CD4-positive, CD25-positive, alpha-beta regulatory T cell (primary cell): Measurements from ENCODE around the gene SDHAF2. TPM values are rescaled to one million over a fixed set of nuclear protein-coding genes. Genes with fewer than 3 reads are reported as not detected.
"Not testable (repeated sequence)": the region's sequence is repeated elsewhere in the genome, so short reads cannot be mapped to it uniquely, and the experiment has no call there.

Source experiments
- ATAC-seq, 2 donors: fragments of 150-1000 bp; cut with Tn5 transposase; one replicate each; pipeline ENCODE4 v1.10.0; 2021; ENCODE audit warnings: low read depth in 2 of 2, moderate number of reproducible peaks in 2 of 2, moderate library complexity in 1 of 2
- DNase-seq, 3 donors: peaks; one replicate each; pipeline versions ENCODE4 v3.0.0 to v3.0.0-alpha.2; 2012 to 2022; ENCODE audit warnings: mixed read lengths in 1 of 3
- H3K27ac ChIP-seq: one replicate; pipeline ENCODE4 v1.7.0; 2013; ENCODE audit warnings: mild to moderate bottlenecking, low read length; ENCODE audit not compliant: insufficient read depth, poor library complexity, severe bottlenecking
- H3K27me3 ChIP-seq: one replicate; pipeline ENCODE4 v1.7.0; 2013; ENCODE audit warnings: low read length; ENCODE audit not compliant: control insufficient read depth, insufficient read depth
- H3K36me3 ChIP-seq: one replicate; pipeline ENCODE4 v1.7.0; 2013; ENCODE audit warnings: mild to moderate bottlenecking, low read length, moderate library complexity; ENCODE audit not compliant: control insufficient read depth, insufficient read depth
- H3K4me1 ChIP-seq: 2 replicates; pipeline ENCODE4 v1.7.0; 2013; ENCODE audit warnings: mild to moderate bottlenecking, low read length; ENCODE audit not compliant: insufficient read depth, control insufficient read depth, poor library complexity, severe bottlenecking
- H3K4me3 ChIP-seq: one replicate; pipeline ENCODE4 v1.7.0; 2013; ENCODE audit warnings: low read depth, mild to moderate bottlenecking, low read length, moderate library complexity
- H3K9me3 ChIP-seq, 2 experiments: 1 replicate in 1 of 2; 2 replicates in 1 of 2; pipeline ENCODE4 v1.7.0; 2013; ENCODE audit warnings: low read length in 2 of 2, mild to moderate bottlenecking in 1 of 2, moderate library complexity in 1 of 2; ENCODE audit not compliant: control insufficient read depth in 2 of 2
- H3K27ac Mint-ChIP-seq, 3 donors: one replicate each; pipeline ENCODE4 v1.8.0; 2020 to 2022; ENCODE audit warnings: mild to moderate bottlenecking in 3 of 3, mixed read lengths in 3 of 3, moderate library complexity in 2 of 3
- H3K27me3 Mint-ChIP-seq: one replicate; pipeline ENCODE4 v1.8.0; 2022; ENCODE audit warnings: mild to moderate bottlenecking, mixed read lengths
- H3K36me3 Mint-ChIP-seq: one replicate; pipeline ENCODE4 v1.8.0; 2020; ENCODE audit warnings: mixed read lengths
- H3K4me1 Mint-ChIP-seq, 4 donors: one replicate each; pipeline ENCODE4 v1.8.0; 2020 to 2022; ENCODE audit warnings: mixed read lengths in 4 of 4, mild to moderate bottlenecking in 1 of 4
- H3K4me3 Mint-ChIP-seq, 4 donors: one replicate each; pipeline ENCODE4 v1.8.0; 2020 to 2022; ENCODE audit warnings: mild to moderate bottlenecking in 4 of 4, mixed read lengths in 4 of 4, moderate library complexity in 3 of 4
- H3K9me3 Mint-ChIP-seq, 7 donors: one replicate each; pipeline ENCODE4 v1.8.0; 2020 to 2022; ENCODE audit warnings: mixed read lengths in 7 of 7, mild to moderate bottlenecking in 3 of 7, moderate library complexity in 2 of 7
- polyA plus RNA-seq, 4 donors: library from polyadenylated mRNA; unstranded; fragments of 300-500 nt; fragmentation: Illumina TruSeq; gene quantifications; one replicate each; pipeline ENCODE4 v1.2.3, GENCODE V29; 2021
- total RNA-seq: library from RNA; stranded (reverse); gene quantifications from one replicate; pipeline ENCODE4 v1.2.3, GENCODE V29; 2022

SDHAF2 gene
- total and polyA plus RNA-seq, 5 donors from 2014 or later, result 36.7 to 127 (median 99.9) TPM

- H3K27me3 ChIP-seq, ATAC-seq, H3K27me3 Mint-ChIP-seq, H3K9me3 ChIP-seq, DNase-seq, H3K9me3 Mint-ChIP-seq: not testable (repeated sequence)
- H3K4me3 ChIP-seq, result peak overlapping the region; percentile 99
- peaks cover 25 to 78% (median 55%) of the 10 kb centered on the region in 4 donors for H3K4me1 Mint-ChIP-seq
- peak overlapping the region; percentile 98 to 100 (median 100) for H3K27ac Mint-ChIP-seq
- peaks cover 29% of the 10 kb centered on the region for H3K36me3 ChIP-seq
- peak overlapping the region; percentile 95 to 99 (median 98) for H3K4me3 Mint-ChIP-seq
- peaks cover 45% of the 10 kb centered on the region for H3K4me1 ChIP-seq
- H3K36me3 Mint-ChIP-seq, result peaks cover 29% of the 10 kb centered on the region
- peak overlapping the region; percentile 99 for H3K27ac ChIP-seq
Observed at GRCh38 chr11:61430839-61431238, 915 bp downstream of the SDHAF2 start.

GRCh38 chr11:61437496-61437895, 7.6 kb downstream of the SDHAF2 start:
- no peak overlapping the region for H3K4me3 ChIP-seq
- no peak for DNase-seq
- no peaks in the 10 kb centered on the region for H3K9me3 Mint-ChIP-seq
- H3K36me3 ChIP-seq, result peaks cover 51% of the 10 kb centered on the region
- H3K4me1 Mint-ChIP-seq, result peaks cover 15 to 52% (median 28%) of the 10 kb centered on the region in 4 donors
- H3K4me3 Mint-ChIP-seq, result peak overlapping the region in 1 of 4 donors; percentile 8
- ATAC-seq, result no peak
- H3K9me3 ChIP-seq, result no peaks in the 10 kb centered on the region
- no peaks in the 10 kb centered on the region for H3K27me3 ChIP-seq
- H3K27ac Mint-ChIP-seq, result no peak overlapping the region
- H3K27ac ChIP-seq, result no peak overlapping the region
- peaks cover 16% of the 10 kb centered on the region for H3K4me1 ChIP-seq
- H3K36me3 Mint-ChIP-seq, result peaks cover 53% of the 10 kb centered on the region
- H3K27me3 Mint-ChIP-seq, result no peaks in the 10 kb centered on the region

DNA sequence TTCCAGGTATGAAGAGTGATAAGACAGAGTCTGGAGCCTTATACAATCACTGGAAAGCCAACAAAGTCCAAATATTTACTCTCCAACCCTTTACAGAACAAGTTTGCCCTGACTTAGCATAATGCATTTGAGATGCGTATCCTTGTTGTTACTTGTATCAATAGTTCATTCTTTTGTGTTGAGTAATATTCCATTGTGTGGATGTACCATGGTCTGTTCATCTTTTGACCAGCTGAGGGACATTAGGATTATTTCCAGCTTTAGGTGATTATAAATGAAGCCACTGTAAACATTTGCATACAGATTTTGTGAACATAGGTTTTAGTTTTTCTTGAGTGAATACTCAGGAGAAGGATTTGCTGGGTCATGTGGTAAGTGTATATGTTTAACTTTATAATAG, 9.7 kb downstream of the SDHAF2 start:
- H3K36me3 ChIP-seq, result peaks cover 61% of the 10 kb centered on the region
- no peak overlapping the region for H3K27ac ChIP-seq
- peaks cover 19 to 40% (median 25%) of the 10 kb centered on the region in 4 donors for H3K4me1 Mint-ChIP-seq
- no peaks in the 10 kb centered on the region for H3K27me3 Mint-ChIP-seq
- peaks cover 11% of the 10 kb centered on the region for H3K4me1 ChIP-seq
- no peak overlapping the region for H3K4me3 ChIP-seq
- no peaks in the 10 kb centered on the region for H3K27me3 ChIP-seq
- no peaks in the 10 kb centered on the region for H3K9me3 ChIP-seq
- no peak overlapping the region for H3K4me3 Mint-ChIP-seq
- H3K9me3 Mint-ChIP-seq, result no peaks in the 10 kb centered on the region
- DNase-seq (no peak), ATAC-seq (no peak)
- no peak overlapping the region for H3K27ac Mint-ChIP-seq
- peaks cover 54% of the 10 kb centered on the region for H3K36me3 Mint-ChIP-seq

DNA sequence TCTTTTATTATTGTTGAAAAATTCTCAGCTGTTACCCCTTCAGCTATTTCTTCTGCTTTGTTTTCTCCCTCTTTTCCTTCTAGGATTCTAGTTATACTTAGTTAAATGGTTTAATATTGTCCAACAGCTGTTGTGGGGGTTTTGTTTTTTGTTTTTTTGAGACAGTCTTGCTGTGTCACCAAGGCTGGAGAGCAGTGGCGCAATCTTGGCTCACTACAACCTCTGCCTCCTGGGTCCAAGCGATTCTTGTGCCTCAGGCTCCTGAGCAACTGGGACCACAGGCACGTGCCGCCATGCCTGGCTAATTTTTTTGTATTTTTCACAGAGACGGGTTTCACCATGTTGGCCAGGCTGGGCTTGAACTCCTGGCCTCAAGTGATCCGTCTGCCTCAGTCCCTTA, 12.7 kb downstream of the SDHAF2 start:
- Mint-ChIP-seq H3K36me3 (peaks cover 54% of the 10 kb centered on the region), H3K27me3 (no peaks in the 10 kb centered on the region), H3K4me1 (peaks cover 6 to 24% (median 15%) of the 10 kb centered on the region in 4 donors), H3K27ac (peak overlapping the region in 1 of 3 donors; percentile 46), H3K4me3 (no peak overlapping the region), H3K9me3 (no peaks in the 10 kb centered on the region)
- no peaks in the 10 kb centered on the region for H3K4me1 ChIP-seq
- no peaks in the 10 kb centered on the region for H3K9me3 ChIP-seq
- ATAC-seq (no peak), DNase-seq (no peak)
- no peaks in the 10 kb centered on the region for H3K27me3 ChIP-seq
- H3K4me3 ChIP-seq, result no peak overlapping the region
- peaks cover 82% of the 10 kb centered on the region for H3K36me3 ChIP-seq
- no peak overlapping the region for H3K27ac ChIP-seq

DNA sequence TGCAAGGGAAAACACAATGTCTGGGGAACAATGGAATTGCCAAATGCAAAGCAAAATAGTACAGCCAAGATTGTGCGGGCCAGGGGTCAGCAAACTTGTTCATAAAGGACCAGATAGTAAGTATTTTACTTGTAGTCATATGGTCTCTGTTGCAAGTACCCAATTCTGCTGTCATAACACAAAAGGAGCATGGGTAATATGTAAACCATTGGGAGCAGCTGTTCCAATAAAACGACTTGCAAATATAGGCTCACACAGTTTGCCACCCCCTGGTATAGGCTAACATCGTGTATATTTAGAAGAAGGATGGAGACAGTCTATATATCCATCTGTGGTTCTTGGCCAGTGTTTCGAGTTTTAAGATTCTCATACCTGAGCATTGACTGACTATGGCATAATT, 15.6 kb downstream of the SDHAF2 start:
- H3K9me3 Mint-ChIP-seq, result no peaks in the 10 kb centered on the region
- peaks cover 11 to 19% (median 15%) of the 10 kb centered on the region in 4 donors for H3K4me1 Mint-ChIP-seq
- H3K27me3 Mint-ChIP-seq, result no peaks in the 10 kb centered on the region
- H3K27ac Mint-ChIP-seq, result peak overlapping the region in 2 of 3 donors; percentile 32 to 36
- Histone ChIP-seq H3K9me3 (no peaks in the 10 kb centered on the region), H3K27me3 (no peaks in the 10 kb centered on the region), H3K4me1 (no peaks in the 10 kb centered on the region), H3K36me3 (peaks cover 73% of the 10 kb centered on the region), H3K4me3 (no peak overlapping the region), H3K27ac (no peak overlapping the region)
- no peak for ATAC-seq
- H3K36me3 Mint-ChIP-seq, result peaks cover 51% of the 10 kb centered on the region
- DNase-seq, result no peak
- H3K4me3 Mint-ChIP-seq, result no peak overlapping the region

DNA sequence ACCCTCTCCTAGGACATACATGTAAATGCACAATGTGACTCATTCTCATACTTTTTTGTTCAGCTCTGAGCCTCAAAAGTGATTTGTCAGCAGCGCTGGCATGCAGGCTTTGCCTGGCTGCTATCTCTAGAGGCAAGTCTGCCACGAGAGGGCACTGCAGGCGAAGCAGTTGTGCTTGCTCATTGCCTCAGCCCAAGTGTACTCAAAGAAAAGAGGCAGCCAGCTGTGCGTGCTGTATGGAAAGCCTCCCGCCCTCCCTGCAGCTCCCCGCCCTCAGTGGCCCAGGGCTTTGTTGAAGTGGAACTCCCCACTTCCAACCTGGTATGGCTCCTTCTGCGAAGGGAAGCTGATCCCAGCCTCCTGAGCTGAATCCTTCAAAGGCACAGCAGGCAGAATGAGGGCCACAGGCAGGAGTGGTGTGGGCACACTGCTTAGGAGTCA, 16.3 kb downstream of the SDHAF2 start:
- Histone ChIP-seq H3K4me3 (no peak overlapping the region), H3K9me3 (no peaks in the 10 kb centered on the region), H3K27me3 (no peaks in the 10 kb centered on the region), H3K27ac (no peak overlapping the region), H3K36me3 (peaks cover 71% of the 10 kb centered on the region), H3K4me1 (no peaks in the 10 kb centered on the region)
- Mint-ChIP-seq H3K27me3 (no peaks in the 10 kb centered on the region), H3K36me3 (peaks cover 52% of the 10 kb centered on the region), H3K4me1 (peaks cover 11 to 19% (median 15%) of the 10 kb centered on the region in 4 donors), H3K27ac (peak overlapping the region in 1 of 3 donors; percentile 36), H3K9me3 (no peaks in the 10 kb centered on the region), H3K4me3 (no peak overlapping the region)
- DNase-seq (peak; percentile 35 to 84 (median 52)), ATAC-seq (peak; percentile 89 to 94)

- Mint-ChIP-seq H3K27me3 (no peaks in the 10 kb centered on the region), H3K27ac (peak overlapping the region in 1 of 3 donors; percentile 28), H3K9me3 (no peaks in the 10 kb centered on the region), H3K36me3 (peaks cover 44% of the 10 kb centered on the region), H3K4me1 (peaks cover 10 to 19% (median 13%) of the 10 kb centered on the region in 4 donors), H3K4me3 (no peak overlapping the region)
- H3K9me3 ChIP-seq, result no peaks in the 10 kb centered on the region
- H3K27me3 ChIP-seq, result no peaks in the 10 kb centered on the region
- peak in 1 of 3 donors; percentile 29 for DNase-seq
- ATAC-seq, result no peak
- no peak overlapping the region for H3K27ac ChIP-seq
- H3K4me3 ChIP-seq, result no peak overlapping the region
- H3K36me3 ChIP-seq, result peaks cover 67% of the 10 kb centered on the region
- H3K4me1 ChIP-seq, result no peaks in the 10 kb centered on the region
Observed at GRCh38 chr11:61447601-61448551, 18.0 kb downstream of the SDHAF2 start.
